Putamen (tissue), 1 donor: ENCODE data around the gene MACROH2A1.
"Not testable (repeated sequence)": the region's sequence is repeated elsewhere in the genome, so short reads cannot be mapped to it uniquely, and the experiment has no call there.

Source experiments
- DNase-seq: peaks from one replicate; pipeline ENCODE4 v3.0.0-alpha.2; 2016; ENCODE audit warnings: low spot score

The MACROH2A1 gene

DNA sequence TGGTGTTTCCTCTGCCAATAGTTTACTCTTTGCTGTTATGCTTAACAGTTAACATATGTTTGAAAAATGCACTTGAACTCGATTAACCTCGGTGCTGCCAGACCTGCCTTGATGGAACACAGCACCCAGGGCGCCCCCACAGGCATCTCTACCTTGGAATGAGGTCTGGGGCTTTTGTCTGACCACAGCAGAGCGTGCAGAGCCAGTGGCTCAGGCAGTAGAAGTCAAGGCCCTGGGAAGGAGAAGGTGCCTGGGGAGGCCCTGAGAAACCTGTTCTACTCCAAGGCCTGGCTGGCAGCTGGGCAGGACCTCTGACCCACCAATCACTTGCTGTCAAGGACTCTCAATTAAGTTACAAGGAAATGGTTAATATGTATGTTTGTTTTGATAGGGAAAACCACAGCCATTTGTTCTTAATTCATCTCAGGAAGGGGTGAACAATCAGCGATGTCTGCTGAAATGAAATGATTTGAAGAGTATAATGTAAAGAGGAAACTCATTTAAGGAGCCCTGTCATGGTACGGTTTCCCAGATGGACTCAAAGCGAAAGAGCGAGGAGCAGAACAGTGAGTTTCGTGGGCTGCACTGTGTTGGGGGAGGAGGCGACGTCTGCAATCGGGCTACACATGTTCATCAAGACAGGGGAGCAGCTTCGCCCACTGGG is 21.9 kb downstream of the MACROH2A1 start:
- no peak for DNase-seq

DNA sequence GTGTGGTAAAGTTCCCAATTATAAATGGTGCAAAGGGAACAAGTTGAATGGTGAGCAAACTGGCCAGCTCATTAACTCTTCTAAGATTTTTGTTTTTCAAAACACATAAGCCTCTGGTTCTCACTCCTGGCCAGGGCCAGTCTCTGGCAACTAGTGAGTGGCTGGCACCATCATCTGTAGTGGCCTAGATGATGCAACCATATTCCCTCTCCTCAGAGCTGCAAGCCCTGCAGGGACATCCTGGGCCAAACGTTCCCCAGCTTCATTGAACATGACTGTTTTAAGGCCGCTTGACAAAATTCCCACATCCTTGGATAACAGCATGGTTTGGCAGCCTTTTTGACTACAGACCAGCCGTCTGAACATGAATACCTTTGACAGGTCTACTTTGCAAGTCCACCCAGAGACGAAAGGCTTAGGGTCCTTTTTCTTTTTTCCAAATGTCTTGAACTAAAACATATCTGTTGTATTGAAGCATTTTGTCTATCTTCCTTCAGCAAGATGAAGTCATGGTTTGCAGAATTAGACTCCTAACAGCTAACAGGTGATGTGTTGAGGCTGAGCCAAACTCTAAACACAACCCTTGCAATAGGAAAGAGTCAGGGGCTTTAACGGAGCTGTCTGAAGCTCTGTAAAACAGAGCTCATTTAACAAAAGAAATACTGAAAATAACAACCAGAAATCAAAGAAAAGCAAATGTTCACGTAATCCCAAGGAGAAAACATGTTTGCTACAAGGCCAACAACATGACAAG is 23.8 kb downstream of the MACROH2A1 start:
- no peak for DNase-seq

DNA sequence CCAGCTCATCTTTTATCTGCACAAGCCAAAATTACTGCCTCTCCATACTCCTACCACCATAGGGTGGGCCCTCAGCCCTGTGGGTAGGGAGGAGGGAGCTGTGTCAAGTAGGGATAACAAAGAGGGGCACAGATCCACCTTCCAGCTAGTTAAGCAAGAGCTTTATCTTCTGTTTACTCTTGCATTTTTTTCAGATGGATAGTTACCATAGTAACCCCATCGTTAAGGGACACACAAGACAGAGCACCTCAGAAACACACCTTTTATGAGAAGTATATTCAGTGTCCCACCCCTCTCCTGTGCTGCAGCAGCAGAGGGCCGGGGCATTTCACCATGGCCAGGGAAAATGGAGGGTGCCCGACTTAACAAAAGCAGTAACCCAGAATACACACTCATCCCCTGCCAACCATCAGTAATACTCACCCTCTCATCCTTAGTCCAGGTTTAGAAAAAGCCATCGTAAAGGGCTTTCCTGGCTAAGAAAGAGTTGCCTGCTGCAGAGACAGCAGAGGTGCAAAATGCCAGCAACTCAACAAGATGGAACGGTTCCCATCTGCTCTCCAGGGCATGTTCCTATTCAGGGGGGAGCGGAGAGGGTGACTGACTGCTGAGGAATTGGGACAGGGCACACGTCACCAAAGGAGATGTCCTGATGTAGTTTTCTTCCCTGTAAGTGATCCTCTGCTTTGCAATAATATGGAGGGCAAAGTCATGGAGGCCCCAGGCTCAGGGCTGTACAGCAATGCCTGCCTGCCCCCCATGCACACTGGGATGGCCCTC is 25.1 kb downstream of the MACROH2A1 start:
- no peak for DNase-seq

DNA sequence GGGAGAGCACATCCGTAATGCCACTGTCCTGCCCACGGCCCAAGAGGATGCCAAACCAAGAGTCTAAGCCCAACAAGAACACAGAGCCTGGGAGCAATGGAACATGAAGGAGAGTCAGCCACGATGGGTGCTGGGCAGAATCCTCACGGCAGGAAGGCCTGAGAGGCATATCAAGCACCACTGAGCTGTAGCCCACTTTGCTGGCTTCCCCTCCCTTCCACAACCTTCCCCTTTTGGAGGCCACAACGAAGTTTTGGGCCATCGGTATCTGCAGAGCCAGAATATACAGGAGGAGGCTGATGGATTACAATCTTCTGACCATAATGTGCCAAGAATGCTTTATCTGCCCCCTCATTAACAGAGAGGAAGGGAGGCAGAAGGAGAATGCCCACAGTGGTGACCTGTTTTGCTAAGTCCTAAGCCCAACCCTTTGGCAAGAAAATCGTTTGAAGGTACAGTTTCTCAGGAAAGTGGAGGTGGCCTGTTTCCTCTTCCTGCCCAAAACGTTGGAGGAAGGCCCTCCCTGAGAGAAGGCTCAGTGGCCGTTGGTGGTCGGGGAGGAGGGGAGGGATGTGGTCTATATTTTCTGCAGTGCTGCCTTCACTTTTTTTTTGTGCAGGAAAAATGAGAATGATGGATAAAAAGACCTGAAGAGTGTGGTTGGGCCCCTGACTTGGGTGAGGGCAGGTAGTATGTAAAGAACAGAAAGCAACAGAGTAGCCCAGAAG is 26.2 kb downstream of the MACROH2A1 start:
- DNase-seq = no peak

DNA sequence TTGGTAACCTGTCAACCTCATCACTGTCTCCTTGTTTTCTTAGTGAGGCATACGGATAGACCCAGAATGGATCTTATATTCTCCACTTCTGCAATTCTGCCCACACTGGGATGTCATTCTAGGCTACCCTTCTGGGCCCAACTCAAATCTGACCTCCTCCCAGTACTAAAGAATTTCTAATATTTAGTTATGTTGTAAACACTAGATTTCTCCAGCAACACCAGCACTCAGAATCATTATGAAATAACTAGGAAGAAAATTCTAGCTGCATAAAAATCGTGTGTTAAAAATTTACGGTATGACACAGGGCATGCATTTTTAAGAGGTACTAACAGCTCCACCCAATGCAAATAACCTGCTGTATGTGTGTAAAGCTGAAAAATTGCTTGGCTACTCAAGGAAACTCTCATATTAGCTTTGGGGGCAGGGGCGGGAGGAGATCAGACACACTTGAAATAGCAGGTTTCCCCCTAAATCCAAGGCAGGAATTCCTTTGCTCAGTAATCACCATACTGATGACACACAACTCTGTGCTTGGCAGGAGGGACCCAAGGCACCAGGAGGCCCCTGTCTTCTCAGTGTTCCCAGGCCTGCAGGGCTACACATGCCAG is 27.3 kb downstream of the MACROH2A1 start:
- no peak for DNase-seq

DNA sequence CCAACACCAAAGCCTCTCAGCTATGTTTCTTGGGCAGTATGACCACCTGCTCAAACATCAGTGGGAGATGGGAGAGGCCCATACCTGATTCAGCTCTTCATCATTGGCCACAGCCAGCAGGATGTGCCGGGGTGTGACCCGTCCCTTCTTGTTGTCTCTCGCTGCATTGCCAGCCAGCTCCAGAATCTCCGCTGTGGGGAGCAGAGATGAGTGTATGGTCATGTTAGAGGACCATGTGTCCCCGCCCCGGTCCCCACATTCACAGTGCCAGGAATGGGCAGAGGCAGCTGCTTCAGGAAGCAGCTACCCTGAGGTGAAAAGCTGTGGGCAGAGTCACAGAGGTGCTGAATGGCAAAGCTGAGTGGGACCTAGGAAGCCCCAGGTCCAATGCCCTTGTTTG is 29.1 kb downstream of the MACROH2A1 start:
- DNase-seq = no peak

DNA sequence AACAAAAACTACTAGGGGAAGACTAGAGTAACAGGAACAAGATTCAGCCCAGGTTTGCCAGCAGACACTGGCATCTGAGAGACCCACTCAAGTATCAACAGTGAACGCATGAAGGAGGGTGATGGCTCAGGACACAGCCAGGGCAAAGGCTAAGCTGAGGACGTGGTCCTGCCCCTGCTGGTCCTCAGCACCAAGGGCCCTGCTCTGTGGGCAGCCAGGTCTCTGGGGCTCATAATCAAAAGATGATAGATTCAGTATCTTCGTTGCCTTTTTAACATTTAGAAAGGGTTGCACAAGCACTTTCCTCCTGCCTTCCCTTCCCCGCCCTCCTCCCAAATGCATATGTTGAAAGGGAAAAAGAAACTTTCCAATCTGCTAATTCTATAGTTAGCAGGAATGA is 31.5 kb downstream of the MACROH2A1 start:
- no peak for DNase-seq

DNA sequence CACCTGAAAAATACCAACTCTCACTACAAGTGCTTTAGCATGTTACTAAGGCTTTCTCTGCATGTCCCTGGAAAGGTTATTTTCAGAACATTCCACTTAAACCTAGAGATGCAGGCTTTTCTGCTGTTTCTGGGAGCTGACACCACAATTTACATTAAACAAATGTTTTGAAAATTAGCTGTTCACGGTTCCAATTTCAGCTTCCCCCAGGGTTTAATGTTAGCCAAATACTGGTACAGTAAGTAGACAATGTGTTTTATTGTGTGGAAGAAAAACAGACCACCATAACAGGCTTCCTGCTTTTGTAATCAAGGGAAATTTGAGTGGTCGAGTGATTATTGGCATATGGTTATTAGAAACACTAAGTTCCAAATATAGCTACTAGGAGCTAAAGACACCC is 32.0 kb downstream of the MACROH2A1 start:
- DNase-seq = no peak

DNA sequence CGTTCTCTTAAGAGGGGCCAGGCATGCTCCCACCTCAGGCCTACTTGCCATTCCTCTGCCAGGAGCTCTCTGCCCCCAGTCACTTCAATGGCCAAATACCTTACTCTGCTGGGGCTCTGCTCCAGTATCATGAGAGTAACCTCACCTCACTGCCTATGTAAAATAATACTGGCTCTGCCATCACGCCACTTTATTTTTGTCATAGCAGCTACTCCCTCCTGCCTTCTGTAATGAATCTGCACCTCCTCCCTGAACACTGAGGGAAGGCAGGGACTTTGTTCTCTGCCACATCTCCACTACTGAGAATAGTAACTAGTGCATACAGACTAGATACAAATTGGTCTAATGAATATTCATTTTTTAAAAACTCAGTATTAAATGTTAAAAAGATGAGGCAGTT is 33.8 kb downstream of the MACROH2A1 start:
- DNase-seq = no peak

DNA sequence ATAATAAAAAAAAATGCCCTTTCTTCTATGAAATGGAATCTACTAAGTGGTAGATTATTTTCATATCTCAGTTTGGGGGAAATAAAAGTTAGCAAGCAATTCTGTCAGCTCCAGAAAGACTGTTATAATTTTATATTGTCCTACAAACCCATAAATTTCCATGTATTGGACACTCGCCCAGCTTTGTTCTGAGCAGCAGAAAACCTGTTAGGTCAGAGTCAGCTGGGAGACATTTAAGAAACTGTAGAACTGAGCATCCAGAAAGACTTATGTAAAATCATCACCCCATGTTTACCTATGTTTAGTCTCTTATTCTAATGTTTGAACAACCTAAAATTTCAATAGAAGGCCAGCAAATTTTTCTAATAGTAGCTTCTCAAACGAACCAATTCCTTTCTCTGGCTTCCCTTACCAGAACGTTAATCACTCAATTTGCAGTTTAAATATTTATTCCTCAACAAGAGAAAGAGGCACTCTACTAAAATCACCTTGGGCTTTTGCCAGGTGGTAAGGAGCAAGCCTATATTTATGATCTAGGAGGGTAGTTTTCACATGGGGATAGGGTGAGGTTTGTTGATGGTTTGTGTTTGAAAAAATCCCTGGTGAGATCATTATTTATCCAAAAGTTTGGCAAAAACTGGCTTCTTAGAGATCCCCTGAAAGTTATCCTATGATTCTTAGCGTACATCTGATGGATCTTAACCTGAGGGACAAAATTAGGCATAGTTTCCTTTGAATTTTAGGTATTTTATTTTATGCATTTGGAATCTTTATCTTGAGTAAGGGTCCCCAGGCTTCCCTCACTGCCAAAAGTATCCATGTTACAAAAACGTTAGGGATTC is 34.4 kb downstream of the MACROH2A1 start:
- DNase-seq = no peak

DNA sequence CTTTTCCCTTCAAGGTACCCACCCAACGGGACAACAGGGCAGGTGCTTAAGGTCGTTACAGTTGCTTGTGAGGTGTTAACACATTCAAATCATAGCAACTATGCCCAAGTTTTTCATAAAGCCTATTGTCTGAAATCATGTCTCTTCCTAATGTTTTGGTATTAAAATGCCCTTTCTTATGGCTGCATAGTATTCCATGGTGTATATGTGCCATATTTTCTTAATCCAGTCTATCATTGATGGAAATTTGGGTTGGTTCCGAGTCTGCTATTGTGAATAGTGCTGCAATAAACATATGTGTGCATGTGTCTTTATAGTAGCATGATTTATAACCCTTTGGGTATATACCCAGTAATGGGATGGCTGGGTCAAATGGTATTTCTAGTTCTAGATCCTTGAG is 35.7 kb downstream of the MACROH2A1 start:
- not testable (repeated sequence) for DNase-seq

DNA sequence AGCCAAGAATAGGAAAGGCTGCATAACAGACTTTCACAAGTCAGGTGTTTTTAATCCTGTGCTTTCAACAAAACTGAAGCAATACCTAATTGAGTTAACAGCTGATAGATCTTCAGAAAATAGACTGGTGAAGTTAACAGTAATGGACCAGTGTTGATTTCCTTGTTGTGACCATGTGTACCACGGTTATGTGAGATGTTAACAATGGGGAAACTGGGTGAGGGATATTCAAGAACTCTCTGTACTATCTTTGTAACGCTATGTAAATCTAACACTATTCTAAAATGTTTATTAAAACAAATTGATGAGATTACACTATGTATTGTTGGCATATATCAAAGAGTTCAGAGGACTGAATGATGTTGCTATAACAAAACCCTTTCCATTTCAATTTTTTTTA is 36.9 kb downstream of the MACROH2A1 start:
- DNase-seq = no peak

DNA sequence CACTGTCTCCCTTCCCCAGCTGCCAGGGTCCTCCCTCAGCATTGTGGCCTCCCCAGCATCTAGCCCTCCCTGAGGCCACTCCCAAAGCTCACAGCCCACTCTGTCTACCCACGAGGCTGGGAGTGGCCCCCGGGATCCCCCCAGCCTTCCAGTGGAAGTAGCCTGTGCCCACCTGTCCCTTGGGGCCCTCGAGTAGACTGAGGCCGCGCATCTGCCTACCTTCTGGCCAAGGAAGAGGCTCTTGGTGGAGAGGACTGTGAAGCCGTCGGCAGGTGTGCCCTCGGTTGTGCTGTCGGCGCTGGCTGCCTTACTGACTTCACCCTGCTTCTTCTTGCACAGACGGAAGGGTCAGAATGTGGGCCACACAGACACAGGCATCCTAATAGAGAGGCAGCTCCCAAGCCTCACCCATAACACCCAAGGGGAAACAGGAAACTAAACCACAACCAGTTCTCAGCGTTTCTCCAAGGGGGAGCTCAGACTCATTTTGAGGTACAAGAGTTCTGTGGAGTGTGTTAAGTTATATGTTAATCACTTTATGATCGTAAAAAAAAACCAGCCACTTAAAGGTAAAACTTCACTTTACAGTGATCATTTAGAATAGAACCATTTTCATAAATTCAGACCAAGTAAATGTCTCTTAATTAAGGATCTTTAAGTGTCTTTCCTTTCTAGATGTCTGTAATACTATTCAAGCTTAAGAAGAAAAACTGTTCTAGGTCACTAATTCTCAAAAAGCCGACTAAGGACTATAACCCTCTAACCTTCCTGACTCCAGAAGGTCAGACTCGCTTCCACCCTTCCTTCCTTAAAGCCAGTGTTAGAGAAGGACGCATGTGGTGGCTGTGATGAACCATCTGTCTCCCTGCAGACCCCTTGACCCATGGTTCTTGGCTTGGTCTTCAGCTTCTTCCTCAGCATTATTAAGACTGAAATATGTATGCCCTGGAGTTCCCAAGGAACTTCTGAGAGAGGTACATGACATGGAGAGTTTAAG is 38.5 kb downstream of the MACROH2A1 start:
- no peak for DNase-seq

DNA sequence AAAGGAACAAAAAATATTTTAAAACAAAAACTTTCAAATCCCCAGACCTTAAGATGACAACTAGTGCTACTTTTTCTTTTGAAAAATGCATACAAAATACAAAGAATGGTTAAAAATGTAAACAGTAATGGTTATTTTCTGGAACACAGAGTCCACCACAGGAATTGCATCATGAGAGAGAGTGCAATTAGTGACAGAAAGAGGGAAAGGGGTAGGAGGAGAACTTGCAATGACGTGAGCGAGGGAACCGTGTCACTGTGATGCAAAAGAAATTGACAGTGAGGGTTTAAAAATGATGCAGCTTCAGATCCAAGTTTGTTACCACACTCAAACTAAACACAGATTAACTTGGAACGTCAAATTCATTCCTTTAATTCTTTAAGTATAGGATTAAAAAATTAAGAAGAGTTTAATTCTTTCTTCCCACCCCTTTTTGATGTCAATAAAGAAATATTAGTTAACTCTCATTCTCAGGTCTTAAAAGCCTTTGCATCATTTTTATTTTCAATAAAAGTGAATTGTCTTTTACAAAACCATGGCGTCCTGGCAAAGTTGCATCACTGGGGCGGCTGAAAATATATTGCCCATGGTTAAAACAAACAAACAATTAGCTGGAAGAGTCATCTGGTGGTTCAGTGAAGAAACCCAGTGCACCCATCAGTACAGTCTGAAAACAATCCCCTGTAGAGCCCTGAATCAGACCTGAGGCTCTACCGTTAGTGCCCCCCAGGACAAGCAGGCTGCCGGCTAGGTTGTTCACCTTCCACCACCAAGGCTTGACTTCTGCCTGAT is 39.5 kb downstream of the MACROH2A1 start:
- DNase-seq = no peak

DNA sequence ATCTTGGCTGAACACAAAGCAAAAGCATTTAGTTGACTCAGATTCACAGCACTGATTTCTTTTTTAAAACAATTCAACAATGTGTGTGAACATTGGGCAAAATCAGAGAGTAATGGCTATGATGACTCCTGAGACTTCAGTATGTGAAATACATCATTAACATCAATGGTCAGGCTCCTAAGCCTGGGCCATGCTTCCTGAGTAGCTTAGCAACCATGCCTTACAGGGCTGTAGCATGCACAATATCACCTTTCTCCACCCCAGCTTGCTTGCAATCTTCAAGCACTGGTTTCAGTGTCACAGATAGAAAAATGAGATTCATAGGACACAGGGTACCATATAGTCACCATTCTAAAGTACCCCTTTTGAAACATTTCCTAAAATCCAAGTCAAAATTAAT is 41.3 kb downstream of the MACROH2A1 start:
- DNase-seq = no peak

DNA sequence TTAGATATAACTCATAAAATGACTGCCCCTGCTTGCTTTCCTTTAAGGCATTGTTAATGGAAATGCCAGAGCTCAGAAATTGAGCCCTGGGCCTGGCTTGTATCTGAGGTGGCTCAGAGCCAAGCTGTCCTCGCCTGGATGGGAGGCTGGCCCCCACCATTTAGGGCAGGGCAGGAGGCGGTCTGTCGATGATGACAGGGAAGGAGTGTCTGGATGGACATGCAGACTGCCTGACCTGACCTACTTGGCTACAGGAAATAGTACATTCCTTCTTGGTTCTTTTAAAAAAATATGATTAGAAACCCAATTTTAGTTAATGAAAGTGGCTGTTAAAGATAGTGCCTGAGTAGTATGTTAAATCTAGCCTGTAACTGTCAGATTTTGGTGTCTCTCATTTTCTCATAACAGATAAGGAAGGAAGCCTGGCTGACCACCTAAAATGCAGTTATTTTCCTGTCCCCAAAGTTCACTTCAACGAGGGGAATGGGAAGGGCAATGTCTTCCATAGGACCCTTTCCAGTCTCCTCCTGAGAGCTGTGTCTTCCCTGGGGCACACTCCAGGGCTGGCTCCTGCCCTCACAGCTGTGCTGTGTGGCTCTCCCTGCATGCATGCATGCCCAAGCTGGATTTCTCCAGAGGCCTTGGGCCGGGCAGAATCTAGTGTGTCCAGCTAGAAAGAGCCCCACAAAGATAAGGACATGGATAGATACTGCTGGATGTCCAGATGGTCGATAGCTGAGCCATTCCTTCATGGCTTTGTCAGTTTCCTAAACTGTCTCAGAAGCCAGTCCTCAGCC is 42.3 kb downstream of the MACROH2A1 start:
- DNase-seq = no peak

DNA sequence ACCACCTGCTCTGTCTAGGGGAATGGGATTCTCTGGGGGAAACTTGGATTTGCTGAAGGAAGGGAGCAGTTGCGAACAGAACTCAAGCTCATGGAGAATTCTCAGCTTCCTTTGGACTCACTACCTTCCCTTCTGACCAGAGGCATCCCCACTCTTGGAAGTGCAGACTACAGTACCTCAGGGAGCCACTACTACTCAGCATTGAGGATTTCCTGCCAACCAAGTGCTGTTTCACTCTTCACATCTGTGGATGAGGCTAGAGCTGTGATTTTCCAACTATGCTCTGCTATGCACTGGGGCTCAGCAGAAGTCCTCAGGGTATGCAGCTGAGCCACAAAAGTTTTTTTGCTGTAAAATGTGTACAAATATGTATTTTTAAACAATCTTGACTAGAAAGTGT is 43.9 kb downstream of the MACROH2A1 start:
- DNase-seq = no peak
